HepG2 (cell line): ENCODE measurements around the gene CXCL3. TPM values are rescaled to one million over a fixed set of nuclear protein-coding genes. Genes with fewer than 3 reads are reported as not detected.

Source experiments
- ATAC-seq: fragments of 200-7000 bp; cut with Tn5 transposase; 3 replicates; pipeline ENCODE4 v1.9.1; 2020; ENCODE audit warnings: mild to moderate bottlenecking, moderate library complexity
- BruUV-seq: library from RNA; stranded (reverse); fragments of 400-500 nt; replicated peaks from 2 replicates; lab custom pipeline; 2021; lab: Mats Ljungman, UMichigan
- CTCF ChIA-PET: fragments of 300-600 bp; formaldehyde crosslinking; extraction: SDS; loops from one replicate; lab custom pipeline; 2021; ENCODE audit warnings: low total read pairs, inconsistent platforms, low intra/inter-chr PET ratio; lab: Yijun Ruan, JAX
- POLR2A ChIA-PET: fragments of 350-600 bp; sonication (Branson Sonifier 250); formaldehyde crosslinking; loops from one replicate; lab custom pipeline; 2020; ENCODE audit warnings: antibody characterized with exemption, inconsistent platforms; lab: Yijun Ruan, JAX
- DNase-seq: peaks from one replicate; pipeline ENCODE4 v3.0.0-alpha.2; 2015; ENCODE audit warnings: low spot score
- FAIRE-seq: peaks from 3 replicates; lab custom pipeline; 2011; peaks lifted over from hg19 to GRCh38; lab: Jason Lieb, UNC
- H2AFZ ChIP-seq: one replicate; pipeline ENCODE4 v1.6.1; 2011; ENCODE audit warnings: low read length, inconsistent platforms
- H3K27ac ChIP-seq: fragments of 300-600 bp; 3 replicates; pipeline ENCODE4 v1.8.0; 2011; ENCODE audit warnings: mixed run types, mild to moderate bottlenecking, mixed read lengths, low read length, inconsistent platforms; ENCODE audit not compliant: insufficient read depth; ENCODE audit errors: extremely low read length
- H3K27me3 ChIP-seq, 2 experiments: fragments of 200-600 bp in 1 of 2; 2 replicates in 1 of 2; 3 replicates in 1 of 2; pipeline versions ENCODE4 v1.6.0 to v1.8.0; 2011; ENCODE audit warnings: low read length in 2 of 2, mild to moderate bottlenecking in 2 of 2, moderate library complexity in 2 of 2, inconsistent platforms in 1 of 2; ENCODE audit not compliant: insufficient read depth in 2 of 2, control insufficient read depth in 1 of 2
- H3K36me3 ChIP-seq, 2 experiments: fragments of 200-600 bp in 1 of 2; replicated peaks in 1 of 2; 2 replicates in 1 of 2; 3 replicates in 1 of 2; pipeline versions ENCODE4 v1.5.1 to v1.8.0; 2011; ENCODE audit warnings: low read length in 2 of 2, inconsistent platforms in 1 of 2; ENCODE audit not compliant: insufficient read depth in 2 of 2, control insufficient read depth in 1 of 2
- H3K4me1 ChIP-seq: 2 replicates; pipeline ENCODE4 v1.5.1; 2012; ENCODE audit warnings: low read length, inconsistent platforms; ENCODE audit not compliant: insufficient read depth
- H3K4me2 ChIP-seq: 2 replicates; pipeline ENCODE4 v1.6.0; 2011; ENCODE audit warnings: low read depth, low read length, inconsistent platforms
- H3K4me3 ChIP-seq, 3 experiments: fragments of 200-600 bp in 1 of 3; sonication (generic), shearing (Covaris generic) in 1 of 3; replicated peaks in 1 of 3; 2 replicates each; pipeline ENCODE4 v1.5.1; 2011 to 2016; ENCODE audit warnings: low read length in 3 of 3, inconsistent platforms in 2 of 3, low read depth in 2 of 3, mild to moderate bottlenecking in 2 of 3, control low read depth in 1 of 3, mixed read lengths in 1 of 3; ENCODE audit not compliant: insufficient read depth in 1 of 3
- H3K79me2 ChIP-seq: one replicate; pipeline ENCODE4 v1.6.1; 2011; ENCODE audit warnings: low read length, inconsistent platforms; ENCODE audit not compliant: insufficient read depth
- H3K9ac ChIP-seq: 2 replicates; pipeline ENCODE4 v1.6.0; 2011; ENCODE audit warnings: mild to moderate bottlenecking, low read depth, low read length, inconsistent platforms; ENCODE audit not compliant: insufficient read depth
- H3K9me3 ChIP-seq: 2 replicates; pipeline ENCODE4 v1.5.1; 2012; ENCODE audit warnings: mild to moderate bottlenecking, low read length
- H4K20me1 ChIP-seq: 2 replicates; pipeline ENCODE4 v1.6.0; 2011; ENCODE audit warnings: inconsistent platforms, mild to moderate bottlenecking, low read length, moderate library complexity; ENCODE audit not compliant: insufficient read depth
- ATF7 ChIP-seq, 2 experiments: fragments of 450-650 bp in 1 of 2; sonication (generic) in 1 of 2; formaldehyde crosslinking in 1 of 2; IDR thresholded peaks; 2 replicates each; pipeline versions ENCODE4 v1.4.0 to v1.6.1; 2016 to 2020; ENCODE audit warnings: antibody characterized with exemption in 1 of 2, mild to moderate bottlenecking in 1 of 2, missing genetic modification reagents in 1 of 2
- HNRNPH1 ChIP-seq: fragments of 200-400 bp; formaldehyde crosslinking; optimal IDR thresholded peaks from 2 replicates; pipeline ENCODE3; 2017; ENCODE audit warnings: mild to moderate bottlenecking, low read depth, low read length
- RARG ChIP-seq: sonication (generic); formaldehyde crosslinking; IDR thresholded peaks from 2 replicates; pipeline ENCODE4 v1.4.0; 2020; ENCODE audit warnings: low read depth, mild to moderate bottlenecking, missing genetic modification reagents
- ZBTB26 ChIP-seq: IDR thresholded peaks from 2 replicates; pipeline ENCODE4 v1.6.1; 2016; ENCODE audit warnings: missing compliant biosample characterization, missing genetic modification reagents, borderline replicate concordance
- ZKSCAN8 ChIP-seq: IDR thresholded peaks from 2 replicates; pipeline ENCODE4 v1.6.1; 2016; ENCODE audit warnings: borderline replicate concordance, missing genetic modification reagents, missing compliant biosample characterization
- ZMYM3 ChIP-seq: sonication (generic); formaldehyde crosslinking; IDR thresholded peaks from 2 replicates; pipeline ENCODE4 v1.5.1; 2020; ENCODE audit warnings: mild to moderate bottlenecking, missing genetic modification reagents
- ZNF432 ChIP-seq: sonication (generic); formaldehyde crosslinking; IDR thresholded peaks from 2 replicates; pipeline ENCODE4 v1.5.0; 2020; ENCODE audit warnings: missing genetic modification reagents, mild to moderate bottlenecking, borderline replicate concordance
- ZNF512B ChIP-seq: sonication (generic); formaldehyde crosslinking; IDR thresholded peaks from 2 replicates; pipeline ENCODE4 v1.5.1; 2020; ENCODE audit warnings: missing genetic modification reagents, mild to moderate bottlenecking, borderline replicate concordance
- ZNF549 ChIP-seq: sonication (generic); formaldehyde crosslinking; IDR thresholded peaks from 2 replicates; pipeline ENCODE4 v1.5.0; 2020; ENCODE audit warnings: missing genetic modification reagents
- ZNF691 ChIP-seq: sonication (generic); formaldehyde crosslinking; IDR thresholded peaks from 2 replicates; pipeline ENCODE4 v1.4.0; 2020; ENCODE audit warnings: missing genetic modification reagents, low read depth, mild to moderate bottlenecking, borderline replicate concordance
- ZNF7 ChIP-seq: IDR thresholded peaks from 2 replicates; pipeline ENCODE4 v1.6.1; 2016; ENCODE audit warnings: missing biosample characterization, missing genetic modification reagents
- WGBS: methylation state at CpG from one replicate; pipeline ENCODE4 v1.1.6; 2017; ENCODE audit warnings: low lambda C conversion rate; 5-methylcytosine and 5-hydroxymethylcytosine counted together
- in situ Hi-C: cut with HindIII; loops from 2 replicates; pipeline ENCODE4 v1.10.0; 2017; ENCODE audit warnings: low pct_unique_long_range_greater_than_20kb; ENCODE audit not compliant: extremely low pct_ligation_motif_present
- intact Hi-C: fragments of 100-400 bp; cut with micrococcal nuclease; formaldehyde crosslinking; loops from one replicate; pipeline ENCODE4 v1.10.0; 2022; ENCODE audit not compliant: unreplicated experiment
- polyA plus RNA-seq, 8 experiments: library from polyadenylated mRNA; depleted of rRNA in 3 of 8; stranded (reverse) in 7 of 8; unstranded in 1 of 8; fragments of >200 nt; fragmentation: Illumina TruSeq in 4 of 8; extraction: Trizol in 4 of 8; gene quantifications; 2 replicates each; pipeline versions ENCODE4 v1.2.1 to v1.2.3, GENCODE V29; 2011 to 2016; ENCODE audit warnings: low read depth in 4 of 8, missing spikeins in 1 of 8, mixed read lengths in 1 of 8; ENCODE audit not compliant: insufficient read depth in 1 of 8
- total RNA-seq, 5 experiments: library from RNA; depleted of rRNA; stranded (reverse); fragments of >200 nt; fragmentation: Illumina TruSeq; extraction: Trizol; gene quantifications; 2 replicates each; pipeline ENCODE4 v1.2.3, GENCODE V29; 2016; ENCODE audit warnings: low read depth in 1 of 5

CXCL3 gene
- total and polyA plus RNA-seq, 2 of the 13 experiments (the other 11 are each of a cell fraction or from before 2014, with no cell fraction given) = 0.13 TPM; not detected in 1

GRCh38 chr4:73989031-73989430 lies 49.5 kb downstream of the CXCL3 start:
- Histone ChIP-seq H3K27me3 (no peaks in the 10 kb centered on the region; a peak in 1 of 5 replicates), H3K79me2 (no peaks in the 10 kb centered on the region), H3K9ac (no peak overlapping the region), H3K36me3 (no peaks in the 10 kb centered on the region), H3K4me3 (no peak overlapping the region), H2AFZ (no peak overlapping the region), H3K4me1 (no peaks in the 10 kb centered on the region), H4K20me1 (no peaks in the 10 kb centered on the region), H3K27ac (no peak overlapping the region), H3K4me2 (no peak overlapping the region), H3K9me3 (no peaks in the 10 kb centered on the region)
- DNase-seq = no peak
- BruUV-seq = no TSS peak
- intact Hi-C loops = no loop called here
- in situ Hi-C loops = no loop called here
- no peak for TF ChIP-seq ZNF549 (CRISPR knock-in tag)
- no peak for TF ChIP-seq ZMYM3 (CRISPR knock-in tag)
- no peak for TF ChIP-seq ZKSCAN8 (CRISPR knock-in tag)
- no peak for TF ChIP-seq ZNF512B
- no peak for TF ChIP-seq ZNF432
- no peak for TF ChIP-seq ZNF691 (CRISPR knock-in tag)
- no peak for TF ChIP-seq ZNF7 (CRISPR knock-in tag)
- TF ChIP-seq HNRNPH1 = no peak
- no peak for TF ChIP-seq RARG (CRISPR knock-in tag)
- no peak for TF ChIP-seq ATF7 (IDR thresholded peaks at IDR 0.05)
- no peak for TF ChIP-seq ATF7 (CRISPR knock-in tag; IDR thresholded peaks at IDR 0.05)
- no peak for TF ChIP-seq ZBTB26
- 14% methylated on average over 3 of the region's 3 CpGs for WGBS
- ATAC-seq = no peak
- no peak for FAIRE-seq
- POLR2A ChIA-PET = no interaction called here
- CTCF ChIA-PET = no interaction called here
